K562 (cell line): Measurements from ENCODE around the gene GLG1. TPM values are rescaled to one million over a fixed set of nuclear protein-coding genes. Genes with fewer than 3 reads are reported as not detected.

Experiments used
- ATAC-seq: fragments of 200-7000 bp; cut with Tn5 transposase; 3 replicates; pipeline ENCODE4 v1.9.1; 2020; ENCODE audit warnings: moderate library complexity
- BruUV-seq: library from RNA; stranded (reverse); fragments of 400-500 nt; replicated peaks from 2 replicates; lab custom pipeline; 2021; lab: Mats Ljungman, UMichigan
- CTCF ChIA-PET: fragments of 300-600 bp; formaldehyde crosslinking; extraction: SDS; loops from one replicate; lab custom pipeline; 2021; ENCODE audit warnings: low intra/inter-chr PET ratio; lab: Yijun Ruan, JAX
- POLR2A ChIA-PET: fragments of 300-600, 350-650 bp; sonication (Branson Sonifier 250); formaldehyde crosslinking; extraction: SDS; loops from one replicate; lab custom pipeline; 2021; ENCODE audit warnings: antibody characterized with exemption, inconsistent platforms; lab: Yijun Ruan, JAX
- DNase-seq, 4 experiments: peaks; one replicate each; pipeline versions ENCODE4 v3.0.0 to v3.0.0-alpha.2; 2011 to 2018; ENCODE audit warnings: low spot score in 3 of 4, mixed read lengths in 3 of 4; ENCODE audit errors: extremely low read depth in 1 of 4
- FAIRE-seq: peaks from 2 replicates; lab custom pipeline; 2011; peaks lifted over from hg19 to GRCh38; lab: Jason Lieb, UNC
- H2AFZ ChIP-seq: 2 replicates; pipeline ENCODE4 v1.6.0; 2011; ENCODE audit warnings: low read depth, low read length, control low read depth, inconsistent platforms
- H3K27ac ChIP-seq: fragments of 200-600 bp; 3 replicates; pipeline ENCODE4 v1.8.0; 2011; ENCODE audit warnings: low read depth, mild to moderate bottlenecking, control low read depth, inconsistent platforms, low read length, moderate library complexity, mixed read lengths; ENCODE audit errors: extremely low read depth
- H3K27me3 ChIP-seq, 2 experiments: fragments of 300-600 bp in 1 of 2; 2 replicates in 1 of 2; 3 replicates in 1 of 2; pipeline versions ENCODE4 v1.6.0 to v1.8.0; 2011; ENCODE audit warnings: inconsistent platforms in 2 of 2, low read length in 2 of 2, mild to moderate bottlenecking in 1 of 2, mixed read lengths in 1 of 2, moderate library complexity in 1 of 2; ENCODE audit not compliant: control insufficient read depth in 2 of 2, insufficient read depth in 2 of 2
- H3K36me3 ChIP-seq: fragments of 300-600 bp; 3 replicates; pipeline ENCODE4 v1.8.0; 2011; ENCODE audit warnings: mild to moderate bottlenecking, low read length, inconsistent platforms; ENCODE audit not compliant: control insufficient read depth, insufficient read depth
- H3K4me1 ChIP-seq, 2 experiments: fragments of 200-600 bp in 1 of 2; replicated peaks in 1 of 2; 2 replicates in 1 of 2; 3 replicates in 1 of 2; pipeline versions ENCODE4 v1.5.1 to v1.8.0; 2011; ENCODE audit warnings: inconsistent platforms in 2 of 2, low read length in 2 of 2, mild to moderate bottlenecking in 1 of 2, mixed read lengths in 1 of 2, moderate library complexity in 1 of 2; ENCODE audit not compliant: control insufficient read depth in 2 of 2, insufficient read depth in 2 of 2
- H3K4me2 ChIP-seq: 2 replicates; pipeline ENCODE4 v1.6.1; 2011; ENCODE audit warnings: low read length, control low read depth, inconsistent platforms, mixed read lengths; ENCODE audit not compliant: insufficient read depth
- H3K4me3 ChIP-seq: fragments of 200-600 bp; sonication (generic), shearing (Covaris generic); 2 replicates; pipeline ENCODE4 v1.5.1; 2016; ENCODE audit warnings: control low read depth, inconsistent platforms
- H3K79me2 ChIP-seq: fragments of 200-600 bp; 3 replicates; pipeline ENCODE4 v1.8.0; 2011; ENCODE audit warnings: low read length, inconsistent platforms; ENCODE audit not compliant: control insufficient read depth, insufficient read depth
- H3K9ac ChIP-seq, 2 experiments: 2 replicates each; pipeline versions ENCODE4 v1.6.0 to v1.6.1; 2011; ENCODE audit warnings: low read depth in 2 of 2, low read length in 2 of 2, control low read depth in 1 of 2, inconsistent platforms in 1 of 2, mild to moderate bottlenecking in 1 of 2, mixed read lengths in 1 of 2; ENCODE audit not compliant: insufficient read depth in 1 of 2
- H3K9me1 ChIP-seq: one replicate; pipeline ENCODE4 v1.6.0; 2011; ENCODE audit warnings: inconsistent platforms, mild to moderate bottlenecking, low read length, moderate library complexity; ENCODE audit not compliant: control insufficient read depth, insufficient read depth
- H3K9me3 ChIP-seq: replicated peaks from 2 replicates; pipeline ENCODE4 v1.5.1; 2011; ENCODE audit warnings: low read depth, low read length, inconsistent platforms; ENCODE audit not compliant: control insufficient read depth, insufficient read depth
- H4K20me1 ChIP-seq: replicated peaks from 2 replicates; pipeline ENCODE4 v1.6.1; 2011; ENCODE audit warnings: low read length, inconsistent platforms, mixed read lengths; ENCODE audit not compliant: control insufficient read depth, insufficient read depth
- DDX20 ChIP-seq: fragments of 450-650 bp; IDR thresholded peaks from 2 replicates; pipeline ENCODE4 v1.6.1; 2016; ENCODE audit warnings: missing genetic modification characterization, low read depth, mild to moderate bottlenecking, missing compliant biosample characterization, moderate library complexity
- EGR1 ChIP-seq: fragments of 450-650 bp; conservative IDR thresholded peaks from 2 replicates; pipeline ENCODE4 v1.6.1; 2017; ENCODE audit warnings: mild to moderate bottlenecking
- GABPA ChIP-seq: fragments of 200-800 bp; sonication (Bioruptor generic); conservative IDR thresholded peaks from 2 replicates; pipeline ENCODE4 v1.6.1; 2016; ENCODE audit warnings: low read depth, missing genetic modification characterization, missing compliant biosample characterization
- RB1 ChIP-seq: fragments of 450-650 bp; IDR thresholded peaks from 2 replicates; pipeline ENCODE4 v1.6.1; 2017; ENCODE audit warnings: low read depth, mild to moderate bottlenecking
- SMARCC2 ChIP-seq: fragments of 450-650 bp; IDR thresholded peaks from 2 replicates; pipeline ENCODE4 v1.6.1; 2017; ENCODE audit warnings: antibody characterized with exemption, moderate library complexity, mild to moderate bottlenecking, low read depth
- TOE1 ChIP-seq, 2 experiments: fragments of 450-650 bp in 1 of 2; sonication (generic) in 1 of 2; formaldehyde crosslinking in 1 of 2; IDR thresholded peaks; 2 replicates each; pipeline versions ENCODE4 v1.7.1 to v1.8.0; 2016 to 2022; ENCODE audit warnings: borderline replicate concordance in 2 of 2, mild to moderate bottlenecking in 2 of 2, antibody characterized with exemption in 1 of 2, inconsistent platforms in 1 of 2, low read depth in 1 of 2, missing genetic modification reagents in 1 of 2, moderate library complexity in 1 of 2
- WGBS: fragments of 100-300 bp; shearing (Covaris generic); methylation state at CpG from one replicate; pipeline ENCODE4 v1.1.6; 2016; ENCODE audit warnings: low coverage, mixed read lengths; ENCODE audit not compliant: insufficient coverage; ENCODE audit errors: missing lambda C conversion rate; 5-methylcytosine and 5-hydroxymethylcytosine counted together
- in situ Hi-C: fragments of 300-500 bp; cut with MboI; formaldehyde crosslinking; loops from 4 replicates; pipeline ENCODE4 v1.15.0; 2018; ENCODE audit warnings: inconsistent platforms, mixed read lengths
- intact Hi-C: fragments of 100-400 bp; cut with micrococcal nuclease; formaldehyde crosslinking; loops from 2 replicates; pipeline ENCODE4 v1.14.2; 2022
- polyA plus RNA-seq, 8 experiments: library from polyadenylated mRNA; depleted of rRNA in 4 of 8; stranded (reverse) in 5 of 8; unstranded in 3 of 8; fragments of >200 nt; fragmentation: Nextera tagmentation in 2 of 8; fragmentation: Illumina TruSeq in 1 of 8; extraction: Ambion mirVana in 2 of 8; extraction: Trizol in 1 of 8; gene quantifications; 2 replicates each; pipeline versions ENCODE4 v1.2.1 to v1.2.3, GENCODE V29; 2011 to 2014; ENCODE audit warnings: inconsistent platforms in 1 of 8, missing spikeins in 1 of 8
- total RNA-seq, 7 experiments: library from RNA; depleted of rRNA in 6 of 7; stranded (reverse); fragments of >200 nt in 6 of 7; fragmentation: Illumina TruSeq in 2 of 7; extraction: Trizol in 2 of 7; gene quantifications; 2 replicates each; pipeline versions ENCODE4 v1.2.1 to v1.2.3, GENCODE V29; 2011 to 2021; ENCODE audit warnings: low replicate concordance in 1 of 7

Gene GLG1
- total and polyA plus RNA-seq, 9 of the 15 experiments (the other 6 are each of a cell fraction or from before 2014, with no cell fraction given): 6.2 to 36.0 (median 23.6) TPM

DNA sequence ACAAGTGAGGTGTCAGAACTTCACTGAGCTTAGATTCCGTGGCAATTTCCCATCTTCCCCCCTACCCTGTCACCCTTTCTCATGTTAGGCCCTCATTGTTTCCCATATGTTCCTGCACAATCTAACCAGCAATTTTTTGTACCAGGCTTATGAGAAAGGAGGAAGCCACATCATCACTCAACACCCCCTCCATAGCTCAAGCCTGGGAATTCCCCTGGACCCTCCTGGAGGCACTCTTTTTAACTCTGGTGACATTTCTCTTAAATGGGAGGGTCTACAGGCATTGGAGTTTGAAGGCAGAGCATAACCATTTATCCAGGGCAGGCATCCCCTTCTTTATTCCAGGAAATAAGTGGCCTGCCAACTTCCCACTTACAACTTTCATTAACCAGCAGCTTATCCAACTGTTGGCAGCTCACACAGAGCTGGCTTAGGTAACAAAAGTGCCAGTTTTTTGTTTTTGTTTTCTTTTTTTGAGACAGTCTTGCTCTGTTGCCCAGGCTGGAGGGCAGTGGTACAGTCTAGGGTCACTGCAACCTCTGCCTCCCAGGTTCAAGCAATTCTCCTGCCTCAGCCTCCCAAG is 10.4 kb upstream of the GLG1 start (continued):
- TF ChIP-seq TOE1 (IDR thresholded peaks at IDR 0.05; ENCODE audit: borderline replicate concordance) (no peak), TOE1 (CRISPR knock-in tag; IDR thresholded peaks at IDR 0.05; ENCODE audit: borderline replicate concordance, low read depth) (no peak), DDX20 (tag) (no peak), SMARCC2 (no peak)

DNA sequence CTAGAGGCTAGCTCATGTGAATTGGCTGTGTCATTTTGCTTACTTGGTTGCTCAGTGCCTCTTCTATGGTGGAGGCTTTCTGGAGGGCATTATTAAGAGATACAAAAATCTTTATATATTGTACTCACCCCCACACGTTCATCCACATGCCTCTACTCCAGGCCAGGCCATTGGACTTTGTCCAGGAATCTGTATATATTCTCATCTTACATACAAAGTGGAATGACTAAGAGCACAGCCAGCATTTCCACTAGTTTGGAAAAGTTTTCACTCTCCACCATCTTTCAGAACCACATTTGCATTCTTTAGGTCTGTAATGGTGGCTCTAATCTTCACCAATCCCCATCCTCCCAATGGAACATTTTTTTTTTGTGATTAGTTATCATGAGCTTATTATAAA is 4.8 kb upstream of the GLG1 start:
- no peaks in the 10 kb centered on the region for H3K9me1 ChIP-seq
- peaks cover 5 to 10% of the 10 kb centered on the region in 2 experiments for H3K4me1 ChIP-seq
- FAIRE-seq (no peak), DNase-seq (no peak), ATAC-seq (no peak)
- ChIA-PET POLR2A (interaction anchor here (0.9 kb wide), 1 partner anchor 55 kb away, joined by 3 read pairs; the partner anchor contains the start of gene RFWD3), CTCF (no interaction called here)
- no peak overlapping the region for H3K4me2 ChIP-seq
- intact Hi-C loops (no loop called here), in situ Hi-C loops (no loop called here)
- BruUV-seq: no TSS peak
- TF ChIP-seq RB1 (no peak), EGR1 (no peak), GABPA (tag) (no peak)
- H3K27ac ChIP-seq: no peak overlapping the region
- 38% methylated on average over 1 of the region's 1 CpG for WGBS
- no peaks in the 10 kb centered on the region for H3K9me3 ChIP-seq
- no peaks in the 10 kb centered on the region for H3K27me3 ChIP-seq
- H4K20me1 ChIP-seq: no peaks in the 10 kb centered on the region
- peaks cover 2% of the 10 kb centered on the region for H3K79me2 ChIP-seq
- H3K36me3 ChIP-seq: no peaks in the 10 kb centered on the region
- no peak overlapping the region for H2AFZ ChIP-seq
- no peak overlapping the region for H3K9ac ChIP-seq
- no peak overlapping the region for H3K4me3 ChIP-seq
